ENCODE results near the gene ATG12. TPM values are rescaled to one million over a fixed set of nuclear protein-coding genes. Genes with fewer than 3 reads are reported as not detected.

Gene ATG12
- total and polyA plus RNA-seq, 4 donors = 14.8 to 43.1 (median 24.1) TPM

GRCh38 chr5:115855959-115856358 is 14.6 kb upstream of the ATG12 start:
- no peak overlapping the region for H3K9ac ChIP-seq (ENCODE audit: low read depth in 1 of 2, low read length in 2 of 2)
- H3K4me1 ChIP-seq (ENCODE audit: control insufficient read depth in 4 of 4, insufficient read depth in 4 of 4, low read length in 3 of 4) = peaks cover 0 to 10% (median 2%) of the 10 kb centered on the region in 4 donors
- H3K4me3 ChIP-seq (ENCODE audit: low read depth in 1 of 3, low read length in 3 of 3) = no peak overlapping the region
- H3K27me3 ChIP-seq (ENCODE audit: control insufficient read depth in 4 of 4, insufficient read depth in 4 of 4, low read length in 3 of 4) = no peaks in the 10 kb centered on the region
- no peak for DNase-seq (ENCODE audit: low spot score)
- TF ChIP-seq HNF4A (conservative IDR thresholded peaks at IDR 0.05) = peak; percentile 25 to 28
- TF ChIP-seq RXRA (IDR thresholded peaks at IDR 0.05) = no peak
- WGBS = 38% methylated on average over 1 of the region's 1 CpG
- H3K9me3 ChIP-seq (ENCODE audit: control insufficient read depth in 4 of 4, low read length in 3 of 4) = no peaks in the 10 kb centered on the region
- H3K27ac ChIP-seq (ENCODE audit: low read depth in 1 of 2, low read length in 2 of 2) = no peak overlapping the region
- no peaks in the 10 kb centered on the region for H3K36me3 ChIP-seq (ENCODE audit: control insufficient read depth in 4 of 4, insufficient read depth in 3 of 4, low read depth in 1 of 4, low read length in 3 of 4)

GRCh38 chr5:115854139-115854538 is 12.8 kb upstream of the ATG12 start:
- WGBS = 95% methylated on average over 3 of the region's 3 CpGs
- no peak for DNase-seq (ENCODE audit: low spot score)
- H3K4me1 ChIP-seq (ENCODE audit: control insufficient read depth in 4 of 4, insufficient read depth in 4 of 4, low read length in 3 of 4) = peaks cover 5 to 15% (median 6%) of the 10 kb centered on the region in 4 donors

More at GRCh38 chr5:115854139-115854538, 12.8 kb upstream of the ATG12 start:
- Histone ChIP-seq H3K36me3 (ENCODE audit: control insufficient read depth in 4 of 4, insufficient read depth in 3 of 4, low read depth in 1 of 4, low read length in 3 of 4) (no peaks in the 10 kb centered on the region), H3K9me3 (ENCODE audit: control insufficient read depth in 4 of 4, low read length in 3 of 4) (no peaks in the 10 kb centered on the region), H3K9ac (ENCODE audit: low read depth in 1 of 2, low read length in 2 of 2) (no peak overlapping the region), H3K27me3 (ENCODE audit: control insufficient read depth in 4 of 4, insufficient read depth in 4 of 4, low read length in 3 of 4) (no peaks in the 10 kb centered on the region), H3K27ac (ENCODE audit: low read depth in 1 of 2, low read length in 2 of 2) (no peak overlapping the region), H3K4me3 (ENCODE audit: low read depth in 1 of 3, low read length in 3 of 3) (no peak overlapping the region)
- TF ChIP-seq NR2F2 (IDR thresholded peaks at IDR 0.05) (no peak), JUND (IDR thresholded peaks at IDR 0.05) (no peak), FOXA2 (IDR thresholded peaks at IDR 0.05) (no peak), YY1 (IDR thresholded peaks at IDR 0.05) (no peak), TAF1 (conservative IDR thresholded peaks at IDR 0.05) (no peak), HNF4G (IDR thresholded peaks at IDR 0.05) (no peak), REST (IDR thresholded peaks at IDR 0.05) (no peak), RXRA (IDR thresholded peaks at IDR 0.05) (no peak), FOXA1 (IDR thresholded peaks at IDR 0.05) (no peak), ZBTB33 (IDR thresholded peaks at IDR 0.05) (no peak), CTCF (IDR thresholded peaks at IDR 0.05; ENCODE audit: low read depth, low read length, missing input control) (no peak), SP1 (IDR thresholded peaks at IDR 0.05) (no peak), MAX (IDR thresholded peaks at IDR 0.05) (no peak)

Measured in liver (tissue), 9 donors.